CMK (cell line): Measurements from ENCODE around the gene PIAS3.
"Not testable (repeated sequence)": the region's sequence is repeated elsewhere in the genome, so short reads cannot be mapped to it uniquely, and the experiment has no call there.

ENCODE experiments used
- DNase-seq: peaks from one replicate; pipeline ENCODE4 v3.0.0-alpha.2; 2010; ENCODE audit warnings: low read depth

PIAS3 gene

DNA sequence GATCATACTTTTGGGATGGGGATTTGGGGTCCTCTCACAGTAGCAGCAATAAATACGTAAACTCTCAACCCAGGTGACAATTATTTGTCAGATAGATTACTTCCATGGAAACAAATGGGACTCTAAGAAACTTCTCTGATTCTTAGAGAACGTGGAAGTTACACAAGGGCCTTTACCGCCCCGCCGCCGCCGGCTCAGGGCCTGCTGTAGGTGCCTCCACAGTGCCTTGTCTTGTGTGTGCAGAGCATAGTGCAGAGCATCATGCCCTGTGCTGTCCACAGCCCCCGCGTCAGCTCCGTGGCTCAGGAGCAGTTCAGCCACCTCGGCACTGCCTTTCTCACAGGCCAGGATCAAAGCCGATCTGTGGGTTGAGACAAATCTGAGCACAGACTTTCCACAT, 15.8 kb upstream of the PIAS3 start:
- no peak for DNase-seq

DNA sequence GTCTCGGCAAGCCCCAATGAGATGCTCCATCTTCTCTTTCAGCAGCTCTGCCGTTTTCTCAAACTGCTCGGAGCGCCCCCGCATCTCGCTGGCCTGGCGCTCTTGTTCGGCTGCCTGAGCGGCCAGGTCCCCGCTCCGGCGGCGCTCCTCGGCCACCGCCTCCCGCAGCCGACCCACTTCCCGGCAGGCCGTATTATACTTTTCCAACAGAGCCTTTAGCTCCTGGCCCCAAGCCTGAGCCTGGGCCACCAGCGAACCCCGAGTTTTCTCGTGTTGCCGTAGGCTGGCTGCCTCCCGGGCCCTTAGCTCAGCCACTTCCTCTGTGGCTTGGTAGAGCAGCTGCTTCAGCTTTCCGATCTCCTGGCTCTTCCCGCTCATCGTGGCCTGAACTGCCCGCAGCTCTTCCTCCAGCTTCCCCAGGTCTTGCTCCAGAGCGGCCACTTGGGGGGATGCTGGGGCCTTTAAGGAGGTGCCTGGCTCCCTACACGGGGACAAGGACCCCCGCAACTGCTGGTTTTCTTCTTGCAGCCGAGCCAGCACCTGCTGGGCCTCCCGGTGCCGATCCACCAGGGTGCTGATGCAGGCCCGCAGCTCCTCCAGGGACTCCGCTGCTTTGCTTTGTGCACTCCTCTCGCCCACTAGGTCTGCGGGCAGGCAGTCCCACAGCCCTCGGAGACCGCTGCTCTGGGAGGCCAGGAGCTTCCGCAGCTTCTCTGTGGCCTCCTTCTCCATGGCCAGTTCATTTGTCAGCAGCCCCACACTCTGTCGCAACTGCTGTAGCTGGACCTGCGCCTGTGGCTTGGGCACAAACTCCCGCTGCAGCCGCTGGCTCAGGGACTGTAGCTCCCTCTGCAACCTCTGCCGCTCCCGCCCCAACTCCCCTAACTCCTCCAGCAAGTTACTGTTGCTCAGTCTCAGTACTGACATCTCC, 13.4 kb upstream of the PIAS3 start:
- peak; percentile 18 for DNase-seq

DNA sequence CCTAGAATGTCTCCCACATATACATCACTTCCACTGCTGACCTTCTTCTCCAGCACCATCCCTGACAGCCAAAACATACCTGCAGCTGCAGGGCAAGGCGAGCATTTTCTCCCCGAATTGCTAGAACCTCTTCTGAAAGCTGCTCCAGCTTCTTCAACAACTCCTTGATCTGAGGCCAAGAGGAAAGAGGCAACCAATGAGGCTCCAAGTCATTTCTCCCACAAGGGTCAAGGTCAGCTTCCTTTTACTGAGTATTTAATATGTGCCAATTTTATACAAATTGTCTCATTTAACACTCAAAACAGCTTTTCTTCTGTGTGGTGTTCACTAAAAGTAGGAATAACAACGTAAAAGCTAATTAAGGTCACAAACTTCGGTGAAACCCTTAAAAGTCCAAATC, 9.4 kb upstream of the PIAS3 start:
- DNase-seq, result no peak

DNA sequence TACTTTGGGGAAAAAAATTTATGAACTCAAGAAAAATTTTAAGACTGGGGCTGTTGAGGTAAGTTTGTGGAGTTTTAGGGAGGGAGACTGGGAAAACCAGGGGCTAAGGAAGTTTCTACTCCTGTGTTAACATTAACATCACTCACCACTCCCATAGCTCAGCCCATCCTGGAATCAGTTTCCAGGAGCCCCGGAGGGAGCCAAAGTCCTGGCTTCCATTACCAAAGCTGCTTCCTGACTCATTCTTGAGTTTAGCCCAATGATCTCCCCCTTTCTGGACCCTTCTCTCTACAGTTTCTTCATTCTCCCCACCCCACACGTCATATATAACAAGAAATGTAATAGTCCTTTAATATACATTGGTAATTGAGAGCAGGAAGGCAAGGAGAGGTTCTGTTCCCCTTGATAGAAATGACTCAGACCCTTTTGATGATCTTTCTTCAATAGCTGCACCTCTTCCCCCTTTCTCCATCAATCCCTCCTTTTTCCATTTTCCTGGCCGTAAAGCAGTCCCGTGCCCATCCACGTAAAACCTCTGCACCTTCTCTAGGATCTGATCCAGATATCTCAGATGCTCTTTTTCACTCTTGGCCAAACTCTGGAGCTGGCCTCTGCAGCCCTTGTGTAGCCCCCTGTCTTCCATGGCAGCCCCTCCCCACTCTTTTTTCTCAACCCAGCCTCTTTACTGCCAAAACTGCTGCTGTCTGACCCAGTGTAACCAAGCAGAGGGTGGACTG, 4.6 kb upstream of the PIAS3 start:
- DNase-seq, result no peak

DNA sequence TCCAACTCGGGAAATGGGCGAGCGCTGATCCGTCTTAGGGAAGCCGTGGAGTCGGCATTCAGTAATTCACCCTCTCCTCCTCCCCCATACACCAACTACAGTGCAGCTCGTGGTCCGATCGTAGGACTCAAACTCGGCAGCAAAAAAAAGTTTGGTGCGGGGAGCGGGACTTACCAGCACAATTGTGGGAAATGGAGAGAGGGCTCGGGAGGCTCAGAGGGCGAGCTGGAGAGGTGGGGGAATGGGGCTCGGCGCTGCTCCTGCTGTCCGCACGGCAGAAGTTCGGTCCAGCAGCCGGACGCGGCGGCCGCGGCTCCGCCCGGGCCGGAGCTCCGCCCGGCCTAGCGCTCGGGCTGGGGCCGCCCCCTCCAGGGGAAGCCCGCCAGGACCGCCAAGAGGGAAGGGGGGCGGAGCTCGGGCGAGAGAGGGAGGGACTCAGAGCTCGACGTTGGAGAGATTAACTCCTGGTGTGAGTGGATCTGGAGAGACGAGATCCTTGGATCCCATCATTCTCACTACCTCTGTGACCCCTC, 676 bp upstream of the PIAS3 start:
- peak; percentile 62 for DNase-seq

DNA sequence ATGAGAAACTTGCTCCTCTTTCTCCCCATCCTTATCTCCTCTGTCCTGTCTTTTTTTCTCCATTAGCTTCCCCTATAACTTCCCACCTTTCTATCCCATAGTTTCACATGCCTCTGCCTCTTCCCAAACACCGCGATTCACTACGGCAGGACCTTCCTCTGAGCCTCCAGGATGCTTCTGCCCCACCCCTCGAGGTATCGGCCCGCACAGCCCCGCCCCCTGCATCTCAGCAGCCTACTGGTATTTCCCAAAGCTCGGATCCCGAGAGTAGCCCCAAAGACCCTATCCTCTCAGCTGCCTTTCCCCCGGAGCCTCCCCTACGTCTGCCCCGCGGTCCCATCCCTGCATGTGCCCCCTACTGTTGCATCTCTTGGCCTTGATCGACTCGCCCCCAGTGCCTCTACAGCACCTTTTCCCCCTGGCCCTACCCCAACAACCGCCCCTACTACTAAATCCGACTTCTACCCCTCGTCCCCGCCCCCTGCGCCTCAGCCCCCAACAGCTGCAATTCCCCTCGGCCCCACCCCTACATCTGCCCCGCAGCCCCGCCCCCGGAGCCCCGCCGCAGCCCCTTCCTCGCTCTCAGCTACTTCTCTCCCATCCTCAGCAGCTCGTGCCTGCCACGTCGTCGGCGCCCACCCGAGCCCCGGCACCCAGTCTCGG, 512 bp downstream of the PIAS3 start:
- peak; percentile 21 for DNase-seq

DNA sequence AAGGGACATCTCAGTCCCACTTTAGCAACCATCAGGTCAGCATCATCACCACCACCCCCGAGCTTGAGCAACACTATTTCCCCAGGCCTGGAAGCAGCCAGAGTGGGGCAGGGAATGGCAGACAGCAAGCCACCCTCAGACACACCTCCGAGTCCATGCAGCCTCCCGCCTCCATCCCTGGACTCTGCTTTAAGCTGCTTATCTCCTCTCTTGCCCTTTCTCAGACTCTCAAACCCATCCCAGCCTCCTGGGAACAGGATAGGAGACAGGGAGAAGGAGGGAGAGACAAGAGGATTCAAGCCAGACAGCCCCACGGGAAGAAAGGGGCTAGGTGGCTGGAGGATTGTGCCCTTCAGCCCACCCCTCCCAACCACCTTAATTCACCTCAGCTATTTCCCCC, 1.7 kb downstream of the PIAS3 start:
- no peak for DNase-seq

DNA sequence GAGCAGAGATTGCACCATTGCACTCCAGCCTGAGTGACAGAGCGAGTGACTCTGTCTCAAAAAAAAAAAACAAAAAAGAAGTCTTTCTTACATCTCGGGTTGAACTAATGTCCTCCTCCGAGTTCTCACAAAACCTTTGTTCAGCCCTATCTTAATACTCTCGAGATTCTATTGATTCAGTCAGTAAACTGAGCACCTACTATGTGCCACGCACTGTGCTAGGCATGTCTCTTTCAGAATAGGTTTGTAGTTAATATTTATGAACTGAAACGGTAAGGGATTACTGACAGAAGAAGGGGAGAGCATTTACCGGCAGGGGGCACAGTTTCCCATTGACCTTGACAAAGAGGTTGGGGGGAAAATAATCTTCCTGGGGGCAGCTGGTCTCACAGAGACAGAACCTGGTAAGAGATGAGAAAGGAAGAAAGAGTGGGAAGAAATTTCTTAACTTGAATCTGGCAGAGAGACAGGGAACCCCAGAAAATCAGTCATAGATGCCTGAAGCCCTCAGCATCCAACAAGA, 3.4 kb downstream of the PIAS3 start:
- no peak for DNase-seq

DNA sequence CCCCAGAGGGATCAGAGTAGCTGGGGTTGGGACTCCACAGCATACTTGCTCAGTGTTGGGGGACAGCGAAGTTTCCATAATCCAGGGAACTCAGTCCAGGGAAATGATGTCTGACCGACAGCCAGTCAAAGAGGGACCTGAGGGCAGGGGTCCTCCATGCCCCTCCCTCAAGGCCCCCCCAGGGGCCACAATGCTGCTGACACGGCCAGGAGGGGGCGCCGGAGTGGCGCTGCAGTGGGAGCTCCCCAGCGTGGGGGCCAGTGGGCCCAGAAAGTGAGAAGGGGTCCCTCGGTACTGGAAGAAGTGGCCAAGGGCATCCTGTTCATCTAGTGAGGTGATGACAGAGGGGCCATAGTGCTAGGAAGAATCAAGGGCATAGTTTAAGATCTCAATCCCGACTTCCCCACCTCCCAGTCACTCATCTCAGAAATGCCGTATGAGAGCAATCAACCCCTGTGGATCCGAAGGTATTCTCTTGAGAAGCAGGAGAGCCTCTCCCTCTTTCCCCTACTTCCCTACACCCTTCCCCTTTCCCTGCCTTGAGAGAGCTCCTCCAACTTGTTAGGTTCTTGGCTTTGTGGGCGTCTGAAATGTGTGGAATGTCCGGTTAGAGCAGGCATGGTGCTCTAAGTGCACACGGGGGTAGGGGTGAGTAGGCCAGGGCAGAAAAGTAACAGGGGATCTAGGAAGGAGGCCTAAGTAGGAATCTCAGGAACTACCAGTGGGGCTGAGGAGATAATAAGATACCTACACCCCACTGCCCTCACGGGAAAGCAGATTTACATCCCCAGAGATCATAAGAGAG, 9.3 kb downstream of the PIAS3 start:
- no peak for DNase-seq

DNA sequence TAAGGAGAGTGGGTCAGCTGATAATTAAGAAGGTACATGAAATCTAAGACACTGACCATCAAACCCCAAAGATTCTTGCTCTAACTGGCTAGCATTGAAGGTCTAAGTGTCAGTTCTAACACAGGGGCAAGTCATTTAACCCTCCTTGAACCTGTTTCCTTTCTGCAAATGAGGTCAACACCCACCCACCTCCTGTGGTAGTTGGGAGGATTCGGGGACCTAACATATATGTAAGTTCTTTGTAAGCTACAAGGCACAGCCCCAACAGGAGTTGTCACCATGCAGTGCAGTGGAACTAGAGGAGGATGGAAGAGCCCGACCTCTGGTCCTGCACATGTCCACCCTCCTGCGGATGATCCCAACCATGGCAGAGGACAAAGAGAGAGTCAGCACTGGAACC, 11.1 kb downstream of the PIAS3 start:
- DNase-seq, result no peak

DNA sequence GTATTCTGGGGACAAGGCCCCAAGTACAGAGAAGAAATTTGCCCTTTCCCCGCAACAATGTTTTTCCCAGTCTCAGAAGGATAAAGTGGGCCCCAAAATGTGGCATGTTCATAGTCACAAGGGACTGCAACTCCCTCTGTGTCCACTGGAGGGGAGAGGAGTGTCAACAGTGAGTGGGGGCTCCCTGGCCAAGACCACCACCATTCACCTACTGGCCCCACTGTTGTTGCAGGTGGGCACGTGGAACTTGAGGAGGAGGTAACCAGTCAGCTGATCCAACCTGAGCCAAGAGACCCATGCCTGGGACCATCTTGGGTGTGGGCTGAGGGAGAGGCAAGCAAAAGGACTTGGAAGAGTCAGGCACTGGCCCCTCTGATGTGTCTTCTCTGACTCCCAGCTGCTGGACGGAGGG, 12.7 kb downstream of the PIAS3 start:
- peak; percentile 33 for DNase-seq

DNA sequence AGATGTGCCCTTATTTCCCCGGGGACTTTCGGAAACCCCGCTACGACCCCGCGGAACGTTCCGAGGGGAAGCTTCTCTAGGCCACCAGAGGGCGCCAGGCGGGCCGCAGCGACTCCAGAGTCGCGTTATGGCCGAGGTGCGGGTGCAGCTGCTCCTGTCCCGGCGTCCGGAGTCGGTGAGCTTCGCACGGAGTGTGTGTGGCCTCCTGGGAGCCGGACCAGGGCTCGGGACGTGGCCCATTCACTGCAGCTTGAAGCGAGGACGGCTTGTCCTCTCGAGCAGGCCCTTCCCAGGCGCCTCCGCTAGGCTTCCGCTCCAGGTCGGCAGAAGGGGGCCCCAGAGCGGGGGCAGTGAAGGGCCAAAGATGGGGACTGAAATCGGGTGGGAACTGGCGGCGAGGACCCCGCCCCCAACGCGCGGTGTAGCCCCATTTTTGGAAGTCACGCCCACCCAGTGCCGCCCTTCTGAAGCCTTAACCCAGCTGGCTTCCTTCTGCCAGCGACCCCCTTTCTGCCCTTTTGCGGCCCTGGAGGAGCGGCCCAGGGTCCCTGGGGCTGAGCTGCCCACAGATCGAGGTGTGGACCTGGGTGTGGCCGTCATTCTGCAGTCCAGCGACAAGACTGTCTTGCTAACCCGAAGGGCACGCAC, 13.2 kb downstream of the PIAS3 start, which contains the start of gene NUDT17:
TSS of gene NUDT17 (plus strand) at position 117 of the 648 bp plus-strand sequence. CDS start at position 128, 11 bp downstream.
- peak; percentile 56 for DNase-seq

DNA sequence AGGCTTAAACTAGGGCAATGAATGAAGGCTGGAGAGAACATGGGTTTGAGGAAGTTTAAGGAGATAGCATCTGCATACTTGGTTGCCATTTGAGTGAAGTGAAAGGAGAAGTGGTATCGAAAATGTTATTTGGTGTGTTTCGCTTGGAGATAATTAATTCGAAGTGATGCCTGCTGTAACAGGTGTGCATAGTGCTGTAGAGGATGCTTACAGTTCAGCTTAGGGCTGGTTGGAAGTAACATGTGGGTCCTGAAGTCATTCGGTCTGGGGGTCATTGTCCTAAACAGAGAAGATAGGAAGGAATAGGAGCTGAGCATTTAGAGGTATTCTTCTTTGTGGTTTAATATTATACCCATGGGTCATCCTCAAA, 13.8 kb downstream of the PIAS3 start:
- DNase-seq, result no peak

DNA sequence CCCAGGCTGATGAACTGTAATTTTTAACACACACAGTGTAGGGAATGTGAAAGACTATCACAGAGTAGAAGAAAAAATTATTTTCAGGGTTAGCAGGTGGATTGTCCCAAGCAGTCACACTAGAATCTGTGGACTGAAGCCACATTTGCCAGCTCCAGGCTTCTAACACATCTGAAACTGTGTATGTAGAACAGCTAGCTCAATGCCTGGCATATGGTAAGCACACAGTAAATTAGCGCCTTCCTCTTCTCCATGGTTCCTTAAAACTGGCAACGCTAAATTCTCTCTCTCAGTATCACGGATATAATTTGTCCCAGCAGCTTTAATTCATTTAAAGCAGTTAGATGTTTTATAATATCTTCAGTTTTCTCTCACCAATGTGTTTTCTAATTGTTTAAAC, 15.8 kb downstream of the PIAS3 start:
- no peak for DNase-seq

DNA sequence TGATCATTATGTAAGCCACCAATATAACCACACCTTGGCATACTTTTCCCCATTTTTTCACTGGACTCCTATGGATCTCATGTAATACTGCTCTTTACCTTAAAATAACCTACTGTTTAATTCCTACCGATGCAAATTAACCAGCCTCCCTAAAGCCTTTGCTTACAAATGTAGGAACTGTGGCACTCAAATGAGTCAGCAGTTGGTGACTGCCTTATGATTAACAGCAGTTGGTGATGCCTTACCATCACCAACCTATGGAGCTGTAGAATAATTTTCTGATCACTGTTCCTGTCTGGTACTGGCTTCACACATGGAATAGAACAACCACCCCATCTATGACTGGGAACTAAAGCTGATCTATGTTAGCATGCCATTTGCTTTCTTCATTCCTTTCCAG, 21.2 kb downstream of the PIAS3 start:
- DNase-seq, result no peak

DNA sequence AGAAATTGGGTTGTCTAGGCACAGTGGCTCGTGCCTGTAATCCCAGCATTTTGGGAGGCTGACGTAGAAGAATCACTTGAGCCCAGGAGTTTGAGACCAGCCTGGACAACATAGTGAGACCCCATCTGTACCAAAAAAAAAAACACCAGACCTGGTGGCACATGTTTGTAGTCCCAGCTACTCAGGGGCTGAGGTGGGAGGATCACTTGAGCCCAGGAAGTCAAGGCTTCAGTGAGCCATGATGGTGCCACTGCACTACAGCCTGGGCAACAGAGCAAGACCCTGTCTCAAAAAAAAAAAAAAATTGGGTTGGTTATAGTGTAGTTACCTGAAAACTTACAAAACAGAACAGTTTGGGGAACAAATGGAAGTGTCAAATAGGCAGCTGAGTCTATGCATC, 28.1 kb downstream of the PIAS3 start:
- DNase-seq, result not testable (repeated sequence)

DNA sequence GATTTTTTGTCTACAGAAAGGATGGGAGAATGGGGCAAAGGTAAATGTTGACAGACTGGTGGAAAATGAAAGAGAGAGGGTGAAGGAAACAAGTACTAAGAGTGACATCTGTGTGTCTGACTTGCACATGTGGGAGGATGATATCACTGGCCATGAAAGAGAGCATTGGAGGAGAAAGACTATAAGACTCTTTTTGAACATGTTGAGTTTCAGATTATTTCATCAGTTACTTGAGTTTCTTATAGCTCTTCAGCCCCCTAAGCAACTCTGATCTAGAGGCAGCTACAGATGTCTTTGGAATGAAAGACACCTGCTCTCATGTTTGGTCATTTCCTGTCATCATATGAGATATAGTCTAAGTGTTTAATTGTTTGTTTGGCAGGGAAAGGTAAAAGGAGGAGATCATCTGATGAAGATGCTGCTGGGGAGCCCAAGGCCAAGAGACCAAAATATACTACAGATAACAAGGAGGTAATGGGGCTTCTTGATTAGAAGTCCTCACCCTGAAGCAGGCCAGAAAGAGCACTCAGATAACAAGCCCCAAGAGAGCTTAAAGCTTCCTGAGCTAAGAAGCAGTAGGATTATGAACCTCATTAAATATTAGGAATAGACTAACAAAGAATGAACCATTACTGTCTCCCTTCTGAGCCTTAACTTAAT, 30.4 kb downstream of the PIAS3 start:
- no peak for DNase-seq

DNA sequence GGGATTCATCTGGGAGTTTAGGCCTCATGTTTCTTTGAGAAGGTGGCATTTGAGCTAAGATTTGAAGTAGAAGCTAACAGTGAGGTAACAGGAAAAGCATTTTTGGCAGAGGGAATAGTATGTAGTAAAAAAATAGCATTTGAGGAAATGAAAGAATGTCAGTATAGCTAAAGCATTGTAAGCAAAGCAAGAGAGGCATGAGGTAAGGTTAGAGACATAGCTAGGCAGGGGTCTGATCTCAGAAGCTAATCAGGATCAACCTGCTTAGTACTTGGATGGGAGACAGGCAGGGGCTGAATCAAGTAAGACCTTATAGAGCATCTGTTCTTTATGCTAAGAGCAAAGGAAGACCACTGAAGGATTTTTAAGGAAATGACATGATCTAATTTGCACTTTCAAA, 30.9 kb downstream of the PIAS3 start:
- DNase-seq, result no peak

DNA sequence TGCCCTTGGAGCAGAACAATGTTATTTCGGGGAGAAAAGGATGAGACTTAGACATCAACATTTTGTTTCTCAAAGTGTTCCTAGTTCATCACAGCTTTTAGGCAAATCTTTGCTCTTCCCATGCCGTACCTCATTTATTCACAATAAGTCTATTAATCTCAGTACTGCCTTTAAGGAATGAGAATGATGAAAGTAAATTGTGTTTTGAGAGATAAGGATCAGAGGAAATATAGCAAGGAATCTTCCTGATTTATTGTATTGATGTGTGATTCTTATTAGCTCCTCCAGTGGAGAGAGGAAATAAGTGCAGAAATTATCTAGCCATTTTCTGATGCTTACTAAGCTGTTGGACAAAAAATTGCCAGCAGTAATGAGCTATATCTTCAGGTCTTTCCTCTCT, 32.9 kb downstream of the PIAS3 start:
- DNase-seq, result no peak

DNA sequence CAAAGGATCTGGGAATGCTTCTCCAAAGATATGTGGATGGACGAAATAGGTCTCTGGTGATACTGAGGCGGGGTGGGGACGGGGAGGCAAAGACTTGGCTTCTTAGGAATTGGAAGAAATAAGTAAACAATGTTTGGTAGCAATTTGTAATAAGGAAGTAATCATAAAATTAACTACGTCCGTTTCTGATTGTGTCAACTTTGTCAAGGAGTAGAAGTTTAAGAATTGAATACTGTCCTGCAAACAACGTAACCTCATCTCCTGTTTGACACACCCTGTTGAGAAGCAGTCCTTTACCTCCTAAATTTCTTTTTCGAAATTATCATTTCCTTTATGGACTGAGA, 34.4 kb downstream of the PIAS3 start:
- DNase-seq, result no peak
